GM18873 (cell line): ENCODE measurements around the gene PTPRG.

Experiments
- ATAC-seq: cut with Tn5 transposase; IDR thresholded peaks from one replicate; pipeline ENCODE4 v1.9.1; 2021; ENCODE audit warnings: mild to moderate bottlenecking, moderate library complexity, moderate number of reproducible peaks; ENCODE audit not compliant: unreplicated experiment, low FRiP score

PTPRG gene

GRCh38 chr3:61582846-61583245, 21.5 kb downstream of the PTPRG start:
- no peak for ATAC-seq

GRCh38 chr3:61583890-61584875, 22.8 kb downstream of the PTPRG start:
- no peak for ATAC-seq

GRCh38 chr3:61589856-61590255, 28.5 kb downstream of the PTPRG start:
- ATAC-seq, result no peak

- ATAC-seq, result no peak
Measured at GRCh38 chr3:61591300-61591699, 29.9 kb downstream of the PTPRG start.

- no peak for ATAC-seq
Measured at GRCh38 chr3:61593446-61594029, 32.2 kb downstream of the PTPRG start.

GRCh38 chr3:61594144-61594963, 33.0 kb downstream of the PTPRG start:
- no peak for ATAC-seq

- ATAC-seq, result no peak
Measured at GRCh38 chr3:61594964-61595285, 33.6 kb downstream of the PTPRG start.

GRCh38 chr3:61595288-61595687, 33.9 kb downstream of the PTPRG start:
- ATAC-seq, result no peak

- ATAC-seq, result no peak
Measured at GRCh38 chr3:61595826-61596225, 34.5 kb downstream of the PTPRG start.

GRCh38 chr3:61597906-61598305, 36.5 kb downstream of the PTPRG start:
- ATAC-seq, result no peak

- no peak for ATAC-seq
Measured at GRCh38 chr3:61600195-61600594, 38.8 kb downstream of the PTPRG start.

- no peak for ATAC-seq
Measured at GRCh38 chr3:61601831-61602230, 40.5 kb downstream of the PTPRG start.

- no peak for ATAC-seq
Measured at GRCh38 chr3:61602466-61602865, 41.1 kb downstream of the PTPRG start.

GRCh38 chr3:61605589-61606175, 44.3 kb downstream of the PTPRG start:
- no peak for ATAC-seq

GRCh38 chr3:61606196-61606595, 44.8 kb downstream of the PTPRG start:
- ATAC-seq, result no peak

GRCh38 chr3:61608072-61608471, 46.7 kb downstream of the PTPRG start:
- no peak for ATAC-seq

GRCh38 chr3:61608711-61609110, 47.3 kb downstream of the PTPRG start:
- no peak for ATAC-seq

- no peak for ATAC-seq
Measured at GRCh38 chr3:61610316-61610715, 48.9 kb downstream of the PTPRG start.

GRCh38 chr3:61612211-61613194, 51.1 kb downstream of the PTPRG start:
- ATAC-seq, result no peak

GRCh38 chr3:61613666-61614065, 52.3 kb downstream of the PTPRG start:
- no peak for ATAC-seq
